ENCODE data around the gene IL2RA.

DNA sequence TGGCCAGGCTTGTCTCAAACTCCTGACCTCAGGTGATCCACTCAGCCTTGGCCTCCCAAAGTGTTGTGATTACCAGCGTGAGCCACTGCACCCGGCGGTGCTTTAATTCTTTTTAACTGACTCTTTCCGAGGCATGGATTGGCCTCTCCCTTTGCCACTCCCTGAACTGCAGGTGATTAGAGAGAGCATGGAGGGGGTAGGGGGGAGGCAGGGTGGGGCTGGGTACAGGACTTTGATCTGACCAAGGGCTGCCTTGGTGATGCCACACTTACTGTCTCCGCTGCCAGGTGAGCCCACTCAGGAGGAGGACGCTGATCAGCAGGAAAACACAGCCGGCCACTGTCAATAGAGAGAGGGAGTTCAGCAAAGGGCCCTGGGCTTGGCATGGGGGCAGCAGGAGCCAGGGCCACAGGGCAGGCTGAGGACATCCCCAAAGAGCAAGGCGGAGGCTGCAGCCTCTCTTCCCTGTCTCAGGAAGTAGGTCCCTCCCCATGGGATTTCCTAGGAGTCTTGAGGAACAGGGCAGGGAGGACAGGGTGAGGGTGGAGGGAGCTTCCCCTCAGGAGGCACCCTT is 44.3 kb downstream of the IL2RA start:
- TF ChIP-seq RNF2 (IDR thresholded peaks at IDR 0.05) (no peak), YY1 (IDR thresholded peaks at IDR 0.05; ENCODE audit: borderline replicate concordance in 1 of 3, control insufficient read depth in 1 of 3, extremely low read depth in 1 of 3, insufficient read depth in 3 of 3, insufficient read length in 1 of 3, insufficient replicate concordance in 2 of 3, low read depth in 1 of 3, low read length in 2 of 3) (no peak), RBM39 (optimal IDR thresholded peaks at IDR 0.05; ENCODE audit: low read depth, low read length) (no peak), RBM17 (IDR thresholded peaks at IDR 0.05; ENCODE audit: borderline replicate concordance, low read depth, low read length) (no peak), POLR2A (conservative IDR thresholded peaks at IDR 0.05) (no peak)
- TF ChIP-seq, protein P1, sequence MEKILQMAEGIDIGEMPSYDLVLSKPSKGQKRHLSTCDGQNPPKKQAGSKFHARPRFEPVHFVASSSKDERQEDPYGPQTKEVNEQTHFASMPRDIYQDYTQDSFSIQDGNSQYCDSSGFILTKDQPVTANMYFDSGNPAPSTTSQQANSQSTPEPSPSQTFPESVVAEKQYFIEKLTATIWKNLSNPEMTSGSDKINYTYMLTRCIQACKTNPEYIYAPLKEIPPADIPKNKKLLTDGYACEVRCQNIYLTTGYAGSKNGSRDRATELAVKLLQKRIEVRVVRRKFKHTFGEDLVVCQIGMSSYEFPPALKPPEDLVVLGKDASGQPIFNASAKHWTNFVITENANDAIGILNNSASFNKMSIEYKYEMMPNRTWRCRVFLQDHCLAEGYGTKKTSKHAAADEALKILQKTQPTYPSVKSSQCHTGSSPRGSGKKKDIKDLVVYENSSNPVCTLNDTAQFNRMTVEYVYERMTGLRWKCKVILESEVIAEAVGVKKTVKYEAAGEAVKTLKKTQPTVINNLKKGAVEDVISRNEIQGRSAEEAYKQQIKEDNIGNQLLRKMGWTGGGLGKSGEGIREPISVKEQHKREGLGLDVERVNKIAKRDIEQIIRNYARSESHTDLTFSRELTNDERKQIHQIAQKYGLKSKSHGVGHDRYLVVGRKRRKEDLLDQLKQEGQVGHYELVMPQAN (IDR thresholded peaks at IDR 0.05; ENCODE audit: borderline replicate concordance), result no peak
- TF ChIP-seq, protein P2, sequence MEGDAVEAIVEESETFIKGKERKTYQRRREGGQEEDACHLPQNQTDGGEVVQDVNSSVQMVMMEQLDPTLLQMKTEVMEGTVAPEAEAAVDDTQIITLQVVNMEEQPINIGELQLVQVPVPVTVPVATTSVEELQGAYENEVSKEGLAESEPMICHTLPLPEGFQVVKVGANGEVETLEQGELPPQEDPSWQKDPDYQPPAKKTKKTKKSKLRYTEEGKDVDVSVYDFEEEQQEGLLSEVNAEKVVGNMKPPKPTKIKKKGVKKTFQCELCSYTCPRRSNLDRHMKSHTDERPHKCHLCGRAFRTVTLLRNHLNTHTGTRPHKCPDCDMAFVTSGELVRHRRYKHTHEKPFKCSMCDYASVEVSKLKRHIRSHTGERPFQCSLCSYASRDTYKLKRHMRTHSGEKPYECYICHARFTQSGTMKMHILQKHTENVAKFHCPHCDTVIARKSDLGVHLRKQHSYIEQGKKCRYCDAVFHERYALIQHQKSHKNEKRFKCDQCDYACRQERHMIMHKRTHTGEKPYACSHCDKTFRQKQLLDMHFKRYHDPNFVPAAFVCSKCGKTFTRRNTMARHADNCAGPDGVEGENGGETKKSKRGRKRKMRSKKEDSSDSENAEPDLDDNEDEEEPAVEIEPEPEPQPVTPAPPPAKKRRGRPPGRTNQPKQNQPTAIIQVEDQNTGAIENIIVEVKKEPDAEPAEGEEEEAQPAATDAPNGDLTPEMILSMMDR (IDR thresholded peaks at IDR 0.05 in 2 of 3, conservative IDR thresholded peaks at IDR 0.05 in 1 of 3; ENCODE audit: insufficient read depth in 2 of 3, low read depth in 1 of 3, low read length in 3 of 3), result no peak
